ENCODE results near the gene BRAP. TPM values are rescaled to one million over a fixed set of nuclear protein-coding genes. Genes with fewer than 3 reads are reported as not detected.
A peak's percentile ranks its signal among the peaks of the same experiment; 100 is the strongest.

Gene BRAP
- polyA plus RNA-seq, 1 of the 3 experiments (the other 2 are of a cell fraction): 11.4 TPM

DNA sequence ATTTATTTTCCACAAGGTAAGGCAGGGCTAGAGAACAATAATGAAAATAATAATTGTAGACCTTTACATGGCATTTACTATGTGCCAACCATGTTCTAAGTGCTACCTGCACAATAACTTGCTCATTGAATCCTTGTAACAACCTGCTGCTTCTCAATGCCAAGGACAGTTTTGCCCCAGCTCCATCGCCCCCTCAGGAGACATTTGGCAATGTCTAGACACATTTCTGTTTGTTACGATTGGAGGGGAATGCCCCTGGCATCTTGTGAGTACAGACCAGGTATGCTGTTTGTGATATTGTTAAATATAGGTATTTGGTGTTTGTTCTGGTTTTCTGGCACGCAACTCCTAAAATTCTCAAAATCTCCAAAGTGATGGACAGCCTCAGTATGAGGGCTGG is 78.5 kb downstream of the BRAP start:
- Histone ChIP-seq H3F3A (replicated peaks; ENCODE audit: insufficient read depth) (no peaks in the 10 kb centered on the region), H3K27ac (ENCODE audit: low read depth in 2 of 2, low read length in 1 of 2) (no peak overlapping the region), H3K9me2 (no peaks in the 10 kb centered on the region), H2AFZ (ENCODE audit: low read depth) (no peak overlapping the region), H3K4me1 (ENCODE audit: control insufficient read depth in 1 of 2, insufficient read depth in 2 of 2, low read depth in 1 of 2, low read length in 1 of 2) (no peaks in the 10 kb centered on the region), H3K79me2 (ENCODE audit: insufficient read depth) (no peaks in the 10 kb centered on the region), H3K36me3 (replicated peaks in 1 of 2; ENCODE audit: control insufficient read depth in 1 of 2, insufficient read depth in 2 of 2, low read length in 1 of 2) (no peaks in the 10 kb centered on the region), H3K4me2 (no peak overlapping the region), H4K20me1 (ENCODE audit: insufficient read depth) (no peaks in the 10 kb centered on the region), H3K4me3 (ENCODE audit: low read depth in 2 of 2, low read length in 1 of 2) (no peak overlapping the region), H3K9me3 (no peaks in the 10 kb centered on the region), H3K9ac (no peak overlapping the region), H3K27me3 (ENCODE audit: insufficient read depth) (no peaks in the 10 kb centered on the region)
- ChIA-PET POLR2A (no interaction called here), CTCF (interaction anchor here (1.8 kb wide), 1 partner anchor 210 kb away, joined by 5 read pairs; no protein-coding TSS in a partner anchor)
- TF ChIP-seq, protein P1, sequence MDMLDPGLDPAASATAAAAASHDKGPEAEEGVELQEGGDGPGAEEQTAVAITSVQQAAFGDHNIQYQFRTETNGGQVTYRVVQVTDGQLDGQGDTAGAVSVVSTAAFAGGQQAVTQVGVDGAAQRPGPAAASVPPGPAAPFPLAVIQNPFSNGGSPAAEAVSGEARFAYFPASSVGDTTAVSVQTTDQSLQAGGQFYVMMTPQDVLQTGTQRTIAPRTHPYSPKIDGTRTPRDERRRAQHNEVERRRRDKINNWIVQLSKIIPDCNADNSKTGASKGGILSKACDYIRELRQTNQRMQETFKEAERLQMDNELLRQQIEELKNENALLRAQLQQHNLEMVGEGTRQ (IDR thresholded peaks at IDR 0.05; ENCODE audit: borderline replicate concordance, low read depth, low read length): no peak
- TF ChIP-seq MXI1 (IDR thresholded peaks at IDR 0.05; ENCODE audit: low read depth, low read length): no peak
- TF ChIP-seq, protein P2, sequence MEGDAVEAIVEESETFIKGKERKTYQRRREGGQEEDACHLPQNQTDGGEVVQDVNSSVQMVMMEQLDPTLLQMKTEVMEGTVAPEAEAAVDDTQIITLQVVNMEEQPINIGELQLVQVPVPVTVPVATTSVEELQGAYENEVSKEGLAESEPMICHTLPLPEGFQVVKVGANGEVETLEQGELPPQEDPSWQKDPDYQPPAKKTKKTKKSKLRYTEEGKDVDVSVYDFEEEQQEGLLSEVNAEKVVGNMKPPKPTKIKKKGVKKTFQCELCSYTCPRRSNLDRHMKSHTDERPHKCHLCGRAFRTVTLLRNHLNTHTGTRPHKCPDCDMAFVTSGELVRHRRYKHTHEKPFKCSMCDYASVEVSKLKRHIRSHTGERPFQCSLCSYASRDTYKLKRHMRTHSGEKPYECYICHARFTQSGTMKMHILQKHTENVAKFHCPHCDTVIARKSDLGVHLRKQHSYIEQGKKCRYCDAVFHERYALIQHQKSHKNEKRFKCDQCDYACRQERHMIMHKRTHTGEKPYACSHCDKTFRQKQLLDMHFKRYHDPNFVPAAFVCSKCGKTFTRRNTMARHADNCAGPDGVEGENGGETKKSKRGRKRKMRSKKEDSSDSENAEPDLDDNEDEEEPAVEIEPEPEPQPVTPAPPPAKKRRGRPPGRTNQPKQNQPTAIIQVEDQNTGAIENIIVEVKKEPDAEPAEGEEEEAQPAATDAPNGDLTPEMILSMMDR (IDR thresholded peaks at IDR 0.05): peak; percentile 11; the same call in 1 of the 2 replicates
- TF ChIP-seq EZH2phosphoT487 (IDR thresholded peaks at IDR 0.05; ENCODE audit: borderline replicate concordance, low read depth): no peak
- no peak for TF ChIP-seq RXRA (IDR thresholded peaks at IDR 0.05; ENCODE audit: borderline replicate concordance, low read depth)
- no peak for DNase-seq
- WGBS (ENCODE audit: low lambda C conversion rate): 78% methylated on average over 3 of the region's 3 CpGs

GRCh38 chr12:111606767-111607230 is 79.0 kb downstream of the BRAP start:
- no peak for TF ChIP-seq REST (IDR thresholded peaks at IDR 0.05; ENCODE audit: low read depth, low read length)
- TF ChIP-seq RCOR1 (IDR thresholded peaks at IDR 0.05; ENCODE audit: low read length): no peak
- TF ChIP-seq SIN3A (IDR thresholded peaks at IDR 0.05; ENCODE audit: borderline replicate concordance, low read depth, low read length): no peak
- no peak for TF ChIP-seq FOXJ3 (CRISPR knock-in tag; IDR thresholded peaks at IDR 0.05)
- no peak for TF ChIP-seq YY1 (IDR thresholded peaks at IDR 0.05; ENCODE audit: low read depth)
- TF ChIP-seq TAF1 (IDR thresholded peaks at IDR 0.05; ENCODE audit: borderline replicate concordance, low read depth, low read length): no peak
- Histone ChIP-seq H4K20me1 (ENCODE audit: insufficient read depth) (no peaks in the 10 kb centered on the region), H3K27me3 (ENCODE audit: insufficient read depth) (no peaks in the 10 kb centered on the region), H3K79me2 (ENCODE audit: insufficient read depth) (no peaks in the 10 kb centered on the region), H3K9ac (no peak overlapping the region), H3F3A (replicated peaks; ENCODE audit: insufficient read depth) (no peaks in the 10 kb centered on the region), H3K36me3 (replicated peaks in 1 of 2; ENCODE audit: control insufficient read depth in 1 of 2, insufficient read depth in 2 of 2, low read length in 1 of 2) (no peaks in the 10 kb centered on the region), H3K9me3 (no peaks in the 10 kb centered on the region), H3K4me2 (no peak overlapping the region), H3K9me2 (no peaks in the 10 kb centered on the region), H3K4me1 (ENCODE audit: control insufficient read depth in 1 of 2, insufficient read depth in 2 of 2, low read depth in 1 of 2, low read length in 1 of 2) (no peaks in the 10 kb centered on the region), H2AFZ (ENCODE audit: low read depth) (no peak overlapping the region), H3K4me3 (ENCODE audit: low read depth in 2 of 2, low read length in 1 of 2) (no peak overlapping the region), H3K27ac (ENCODE audit: low read depth in 2 of 2, low read length in 1 of 2) (no peak overlapping the region)
- DNase-seq: no peak
- CTCF ChIA-PET: interaction anchor here (1.8 kb wide), 1 partner anchor 210 kb away, joined by 5 read pairs; no protein-coding TSS in a partner anchor
- 82% methylated on average over 3 of the region's 3 CpGs for WGBS (ENCODE audit: low lambda C conversion rate)
- POLR2A ChIA-PET: no interaction called here
